Breast epithelium (tissue), 3 donors: ENCODE measurements around the gene PFDN1.

Experiments
- CTCF ChIP-seq, 3 donors: fragments of 450-650 bp; IDR thresholded peaks; one replicate each; pipeline ENCODE4 v1.5.1; 2016 to 2017; ENCODE audit warnings: antibody characterized with exemption in 3 of 3, mild to moderate bottlenecking in 3 of 3, moderate library complexity in 3 of 3
- POLR2A ChIP-seq: fragments of 450-650 bp; IDR thresholded peaks from one replicate; pipeline ENCODE4 v1.6.1; 2016; ENCODE audit warnings: antibody characterized with exemption, mild to moderate bottlenecking, moderate library complexity
- POLR2AphosphoS5 ChIP-seq, 3 donors: sonication (generic); formaldehyde crosslinking; IDR thresholded peaks; one replicate each; pipeline ENCODE4 v1.6.1; 2017; ENCODE audit warnings: antibody characterized with exemption in 3 of 3

- TF ChIP-seq POLR2AphosphoS5 (IDR thresholded peaks at IDR 0.05) (no peak), CTCF (IDR thresholded peaks at IDR 0.05) (no peak), POLR2A (no peak)
These were observed 18.9 kb downstream of the PFDN1 start for GRCh38 chr5:140284013-140284412.
